Prostate gland (tissue), 2 donors: ENCODE results near the gene XIST.

ENCODE experiments used
- CTCF ChIP-seq, 4 experiments: fragments of 200-600 bp in 2 of 4; fragments of 450-650 bp in 2 of 4; sonication (generic) in 2 of 4; IDR thresholded peaks; 1 replicate in 3 of 4; 2 replicates in 1 of 4; pipeline ENCODE4 v1.5.1; 2016 to 2019; ENCODE audit warnings: antibody characterized with exemption in 4 of 4, mild to moderate bottlenecking in 2 of 4, moderate library complexity in 2 of 4
- POLR2A ChIP-seq: fragments of 450-650 bp; IDR thresholded peaks from one replicate; pipeline ENCODE4 v1.6.1; 2016; ENCODE audit warnings: antibody characterized with exemption, mild to moderate bottlenecking
- POLR2AphosphoS5 ChIP-seq: sonication (generic); formaldehyde crosslinking; IDR thresholded peaks from one replicate; pipeline ENCODE4 v1.6.1; 2017; ENCODE audit warnings: antibody characterized with exemption

- TF ChIP-seq CTCF (IDR thresholded peaks at IDR 0.05) (no peak), POLR2A (no peak), POLR2AphosphoS5 (no peak)
Observed at GRCh38 chrX:73838123-73838522, 14.4 kb downstream of the XIST start.
